A673 (cell line): ENCODE results near the gene TCF25. TPM values are rescaled to one million over a fixed set of nuclear protein-coding genes. Genes with fewer than 3 reads are reported as not detected.

Experiments
- BruUV-seq: library from RNA; stranded (reverse); fragments of 400-500 nt; replicated peaks from 2 replicates; lab custom pipeline; 2021; lab: Mats Ljungman, UMichigan
- CTCF ChIA-PET: fragments of 300-600 bp; sonication (Branson Sonifier 250); formaldehyde crosslinking; loops from one replicate; lab custom pipeline; 2022; ENCODE audit warnings: antibody characterized with exemption; lab: Charles Lee
- POLR2A ChIA-PET: fragments of 300-600 bp; sonication (Branson Sonifier 250); formaldehyde crosslinking; loops from one replicate; lab custom pipeline; 2022; ENCODE audit warnings: antibody characterized with exemption; ENCODE audit not compliant: low non-redundant PET; lab: Charles Lee
- DNase-seq: peaks from one replicate; pipeline ENCODE4 v3.0.0-alpha.2; 2015; ENCODE audit warnings: low spot score
- H3K27ac ChIP-seq: fragments of 200-600 bp; sonication (generic); 2 replicates; pipeline ENCODE4 v1.5.1; 2016; ENCODE audit warnings: mixed run types, low read depth, mild to moderate bottlenecking, mixed read lengths, antibody characterized with exemption, low read length; ENCODE audit not compliant: poor library complexity, severe bottlenecking
- H3K27me3 ChIP-seq: fragments of 200-600 bp; sonication (generic); replicated peaks from 2 replicates; pipeline ENCODE4 v1.6.1; 2017; ENCODE audit warnings: mixed run types, low read depth, mild to moderate bottlenecking, mixed read lengths, antibody characterized with exemption, low read length; ENCODE audit not compliant: insufficient read depth, poor library complexity
- H3K36me3 ChIP-seq: fragments of 200-600 bp; sonication (generic); 2 replicates; pipeline ENCODE4 v1.6.1; 2016; ENCODE audit warnings: mixed run types, mild to moderate bottlenecking, mixed read lengths, antibody characterized with exemption, low read length; ENCODE audit not compliant: insufficient read depth, poor library complexity, severe bottlenecking
- H3K4me1 ChIP-seq: fragments of 200-600 bp; sonication (generic); 2 replicates; pipeline ENCODE4 v1.6.1; 2017; ENCODE audit warnings: mixed run types, mild to moderate bottlenecking, mixed read lengths, antibody characterized with exemption, low read length; ENCODE audit not compliant: insufficient read depth, poor library complexity, severe bottlenecking
- H3K4me3 ChIP-seq: fragments of 200-600 bp; sonication (generic); 2 replicates; pipeline ENCODE4 v1.5.1; 2016; ENCODE audit warnings: low read depth, mixed run types, mild to moderate bottlenecking, mixed read lengths, low read length; ENCODE audit not compliant: poor library complexity, severe bottlenecking
- H3K9me3 ChIP-seq: fragments of 200-600 bp; sonication (generic); 2 replicates; pipeline ENCODE4 v1.6.1; 2016; ENCODE audit warnings: mixed run types, low read depth, mild to moderate bottlenecking, mixed read lengths, antibody characterized with exemption, low read length; ENCODE audit not compliant: poor library complexity, severe bottlenecking
- CTCF ChIP-seq: fragments of 300-800, 200-600 bp; sonication (generic); conservative IDR thresholded peaks from 2 replicates; pipeline ENCODE4 v1.5.1; 2017; ENCODE audit warnings: low read depth, mild to moderate bottlenecking, antibody characterized with exemption, low read length, moderate library complexity, mixed read lengths
- EZH2 ChIP-seq: fragments of 200-600 bp; sonication (generic); IDR thresholded peaks from 2 replicates; pipeline ENCODE4 v1.6.1; 2017; ENCODE audit warnings: borderline replicate concordance, low read depth, mild to moderate bottlenecking, mixed read lengths, antibody characterized with exemption, low read length; ENCODE audit not compliant: poor library complexity, severe bottlenecking
- intact Hi-C: fragments of 100-400 bp; cut with micrococcal nuclease; formaldehyde crosslinking; loops from one replicate; pipeline ENCODE4 v1.10.0; 2022; ENCODE audit not compliant: unreplicated experiment
- total RNA-seq: library from RNA; stranded (reverse); gene quantifications from 2 replicates; pipeline ENCODE4 v1.2.3, GENCODE V29; 2021

Gene TCF25
- total RNA-seq, 1 experiment from 2014 or later = 190 TPM

DNA sequence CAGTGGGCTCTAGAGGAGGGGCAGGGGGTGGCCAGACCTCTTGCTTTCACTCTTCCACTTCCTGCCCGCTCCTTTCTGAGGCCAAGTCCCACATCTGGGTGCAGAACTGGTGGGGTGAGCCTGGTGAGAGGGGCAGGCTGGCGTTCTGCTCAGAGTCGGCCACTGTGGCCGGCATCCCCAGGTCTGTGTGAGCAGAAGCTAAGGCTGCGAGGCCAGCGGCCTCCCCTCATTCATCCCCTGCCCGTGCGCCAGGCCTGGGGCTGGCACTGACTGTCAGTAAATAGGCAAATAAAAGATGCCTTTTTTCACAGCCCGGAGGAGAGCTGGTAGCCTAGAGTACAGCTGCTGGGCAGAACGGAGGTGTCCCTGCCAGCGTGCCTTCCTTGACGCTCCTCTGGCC is 76.4 kb downstream of the TCF25 start:
- no TSS peak for BruUV-seq
- TF ChIP-seq CTCF = no peak
- TF ChIP-seq EZH2 = no peak
- H3K9me3 ChIP-seq = no peaks in the 10 kb centered on the region
- ChIA-PET POLR2A (no interaction called here), CTCF (no interaction called here)
- H3K4me1 ChIP-seq = no peaks in the 10 kb centered on the region
- no peak for DNase-seq
- peak overlapping the region; percentile 71 for H3K4me3 ChIP-seq
- H3K36me3 ChIP-seq = no peaks in the 10 kb centered on the region
- H3K27me3 ChIP-seq = no peaks in the 10 kb centered on the region
- no peak overlapping the region for H3K27ac ChIP-seq
- intact Hi-C loops = no loop called here

DNA sequence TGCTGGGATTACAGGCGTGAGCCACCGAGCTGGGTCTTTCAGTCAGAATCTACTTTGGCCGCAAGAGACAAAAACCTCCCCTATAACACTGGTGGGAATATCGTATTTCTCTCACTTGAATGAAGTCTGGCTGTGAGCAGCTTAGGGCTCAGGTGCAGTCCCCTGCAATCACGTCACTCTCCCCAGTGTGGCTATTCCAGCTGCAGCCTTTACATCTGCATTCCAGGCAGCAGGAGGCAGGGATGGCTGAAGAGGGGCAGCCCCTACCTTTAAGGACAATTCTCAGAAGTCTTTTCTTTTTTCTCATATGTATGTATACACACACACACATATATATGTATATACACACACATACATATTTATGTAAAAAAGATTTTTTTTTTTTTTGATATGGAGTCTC is 78.1 kb downstream of the TCF25 start:
- no peak for DNase-seq
- Histone ChIP-seq H3K36me3 (no peaks in the 10 kb centered on the region), H3K27ac (no peak overlapping the region), H3K9me3 (no peaks in the 10 kb centered on the region), H3K4me1 (no peaks in the 10 kb centered on the region), H3K27me3 (no peaks in the 10 kb centered on the region), H3K4me3 (no peak overlapping the region)
- intact Hi-C loops = no loop called here
- ChIA-PET CTCF (no interaction called here), POLR2A (interaction anchor here (0.6 kb wide), 1 partner anchor 328 kb away, joined by 3 read pairs; no protein-coding TSS in a partner anchor)
- TF ChIP-seq EZH2 (no peak), CTCF (no peak)
- TSS peak; percentile 30 for BruUV-seq

- CTCF ChIA-PET = no interaction called here
- intact Hi-C loops = no loop called here
These were observed 78.7 kb downstream of the TCF25 start for GRCh38 chr16:89952049-89952448.

More at GRCh38 chr16:89952049-89952448, 78.7 kb downstream of the TCF25 start:
- Histone ChIP-seq H3K36me3 (peaks cover under 1% of the 10 kb centered on the region), H3K27me3 (no peaks in the 10 kb centered on the region), H3K9me3 (no peaks in the 10 kb centered on the region), H3K4me3 (no peak overlapping the region), H3K27ac (no peak overlapping the region), H3K4me1 (no peaks in the 10 kb centered on the region)
- TF ChIP-seq EZH2 (no peak), CTCF (no peak)
- no TSS peak for BruUV-seq
- POLR2A ChIA-PET = interaction anchor here (0.6 kb wide), 1 partner anchor 329 kb away, joined by 3 read pairs; no protein-coding TSS in a partner anchor
- DNase-seq = no peak
